HepG2 (cell line): ENCODE results near the gene HOXC10.

Source experiments
- CREB1 ChIP-seq, 2 experiments: fragments of 450-650 bp in 1 of 2; IDR thresholded peaks; 2 replicates each; pipeline ENCODE4 v1.6.1; 2016 to 2017; ENCODE audit warnings: control low read depth in 1 of 2, mild to moderate bottlenecking in 1 of 2, missing compliant biosample characterization in 1 of 2, missing genetic modification characterization in 1 of 2
- CTCF ChIP-seq: sonication (generic); formaldehyde crosslinking; IDR thresholded peaks from 2 replicates; pipeline ENCODE4 v1.5.0; 2020; ENCODE audit warnings: mild to moderate bottlenecking, missing genetic modification reagents, moderate library complexity
- EP300 ChIP-seq, 3 experiments: sonication (generic) in 1 of 3; formaldehyde crosslinking in 1 of 3; IDR thresholded peaks; 2 replicates each; pipeline versions ENCODE4 v1.5.1 to v1.6.1; 2011 to 2020; ENCODE audit warnings: low read depth in 2 of 3, low read length in 2 of 3, borderline replicate concordance in 1 of 3, improper control_type of control experiment in 1 of 3, mild to moderate bottlenecking in 1 of 3, missing genetic modification reagents in 1 of 3, moderate library complexity in 1 of 3
- JUNB ChIP-seq: sonication (generic); formaldehyde crosslinking; IDR thresholded peaks from 2 replicates; pipeline ENCODE4 v1.8.0; 2022; ENCODE audit warnings: missing genetic modification reagents, mild to moderate bottlenecking, borderline replicate concordance
- MTF1 ChIP-seq: sonication (generic); formaldehyde crosslinking; IDR thresholded peaks from 2 replicates; pipeline ENCODE4 v1.5.0; 2020; ENCODE audit warnings: missing genetic modification reagents
- ONECUT2 ChIP-seq: sonication (generic); formaldehyde crosslinking; IDR thresholded peaks from 2 replicates; pipeline ENCODE4 v1.4.0; 2020; ENCODE audit warnings: missing genetic modification reagents
- SP140L ChIP-seq: sonication (generic); formaldehyde crosslinking; IDR thresholded peaks from 2 replicates; pipeline ENCODE4 v1.4.0; 2020; ENCODE audit warnings: missing genetic modification reagents, borderline replicate concordance
- USF2 ChIP-seq, 2 experiments: sonication (generic) in 1 of 2; formaldehyde crosslinking in 1 of 2; IDR thresholded peaks; 2 replicates each; pipeline versions ENCODE4 v1.5.1 to v1.6.1; 2011 to 2020; ENCODE audit warnings: borderline replicate concordance in 1 of 2, low read depth in 1 of 2, low read length in 1 of 2, mild to moderate bottlenecking in 1 of 2, missing genetic modification reagents in 1 of 2, moderate library complexity in 1 of 2
- ZNF879 ChIP-seq: sonication (generic); formaldehyde crosslinking; IDR thresholded peaks from 2 replicates; pipeline ENCODE4 v1.8.1; 2023; ENCODE audit warnings: missing genetic modification reagents

DNA sequence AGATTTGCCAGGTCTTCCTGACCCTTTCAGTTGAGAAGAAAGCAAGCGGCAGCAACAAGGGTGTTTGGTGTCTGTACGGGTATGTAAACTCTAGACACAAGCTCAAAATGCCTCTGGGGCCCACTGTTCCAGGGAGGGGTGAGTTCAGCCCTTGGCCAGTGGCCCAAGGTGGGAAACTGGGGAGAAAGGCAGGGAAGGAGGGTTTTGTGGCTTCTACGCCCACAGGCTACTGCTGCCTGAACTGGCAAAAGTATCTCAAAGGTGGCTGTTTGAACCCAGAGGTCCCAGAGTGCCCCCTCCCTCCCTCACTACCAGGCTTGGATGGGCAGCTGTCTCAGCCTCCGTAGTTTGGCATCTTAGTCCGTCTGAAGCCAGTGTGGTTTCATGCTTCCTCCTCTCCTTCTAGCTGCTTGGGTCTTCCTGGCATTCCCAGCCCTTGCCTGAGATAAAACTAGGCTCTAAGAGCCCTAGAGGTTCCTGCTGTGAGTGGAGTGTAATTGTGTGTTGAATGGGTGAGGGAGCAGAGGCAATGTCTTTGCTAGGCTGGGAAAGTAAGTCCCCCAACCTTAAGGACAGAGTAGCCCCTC lies 53.4 kb downstream of the HOXC10 start:
- no peak for TF ChIP-seq USF2 (IDR thresholded peaks at IDR 0.05; ENCODE audit: low read depth, low read length)
- no peak for TF ChIP-seq USF2 (CRISPR knock-in tag; IDR thresholded peaks at IDR 0.05; ENCODE audit: borderline replicate concordance)
- TF ChIP-seq SP140L (CRISPR knock-in tag): no peak
- no peak for TF ChIP-seq JUNB
- TF ChIP-seq EP300 (IDR thresholded peaks at IDR 0.05; ENCODE audit: low read depth in 2 of 2, low read length in 2 of 2): no peak
- TF ChIP-seq EP300 (CRISPR knock-in tag; IDR thresholded peaks at IDR 0.05; ENCODE audit: borderline replicate concordance): no peak
- no peak for TF ChIP-seq ONECUT2
- no peak for TF ChIP-seq MTF1 (CRISPR knock-in tag)
- TF ChIP-seq ZNF879 (CRISPR knock-in tag): no peak
- no peak for TF ChIP-seq CREB1 (IDR thresholded peaks at IDR 0.05)
- TF ChIP-seq CREB1 (CRISPR knock-in tag; IDR thresholded peaks at IDR 0.05): no peak
- TF ChIP-seq CTCF (CRISPR knock-in tag): no peak
